ENCODE measurements around the gene BCLAF1.

BCLAF1 gene, protein sequence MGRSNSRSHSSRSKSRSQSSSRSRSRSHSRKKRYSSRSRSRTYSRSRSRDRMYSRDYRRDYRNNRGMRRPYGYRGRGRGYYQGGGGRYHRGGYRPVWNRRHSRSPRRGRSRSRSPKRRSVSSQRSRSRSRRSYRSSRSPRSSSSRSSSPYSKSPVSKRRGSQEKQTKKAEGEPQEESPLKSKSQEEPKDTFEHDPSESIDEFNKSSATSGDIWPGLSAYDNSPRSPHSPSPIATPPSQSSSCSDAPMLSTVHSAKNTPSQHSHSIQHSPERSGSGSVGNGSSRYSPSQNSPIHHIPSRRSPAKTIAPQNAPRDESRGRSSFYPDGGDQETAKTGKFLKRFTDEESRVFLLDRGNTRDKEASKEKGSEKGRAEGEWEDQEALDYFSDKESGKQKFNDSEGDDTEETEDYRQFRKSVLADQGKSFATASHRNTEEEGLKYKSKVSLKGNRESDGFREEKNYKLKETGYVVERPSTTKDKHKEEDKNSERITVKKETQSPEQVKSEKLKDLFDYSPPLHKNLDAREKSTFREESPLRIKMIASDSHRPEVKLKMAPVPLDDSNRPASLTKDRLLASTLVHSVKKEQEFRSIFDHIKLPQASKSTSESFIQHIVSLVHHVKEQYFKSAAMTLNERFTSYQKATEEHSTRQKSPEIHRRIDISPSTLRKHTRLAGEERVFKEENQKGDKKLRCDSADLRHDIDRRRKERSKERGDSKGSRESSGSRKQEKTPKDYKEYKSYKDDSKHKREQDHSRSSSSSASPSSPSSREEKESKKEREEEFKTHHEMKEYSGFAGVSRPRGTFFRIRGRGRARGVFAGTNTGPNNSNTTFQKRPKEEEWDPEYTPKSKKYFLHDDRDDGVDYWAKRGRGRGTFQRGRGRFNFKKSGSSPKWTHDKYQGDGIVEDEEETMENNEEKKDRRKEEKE

GRCh38 chr6:136289579-136290409 is at the start of gene BCLAF1:
Gene BCLAF1 (minus strand): TSS chr6:136289846. CDS start chr6:136279866, 9,980 bp downstream.
- peak; percentile 97 to 99 for DNase-seq

DNA sequence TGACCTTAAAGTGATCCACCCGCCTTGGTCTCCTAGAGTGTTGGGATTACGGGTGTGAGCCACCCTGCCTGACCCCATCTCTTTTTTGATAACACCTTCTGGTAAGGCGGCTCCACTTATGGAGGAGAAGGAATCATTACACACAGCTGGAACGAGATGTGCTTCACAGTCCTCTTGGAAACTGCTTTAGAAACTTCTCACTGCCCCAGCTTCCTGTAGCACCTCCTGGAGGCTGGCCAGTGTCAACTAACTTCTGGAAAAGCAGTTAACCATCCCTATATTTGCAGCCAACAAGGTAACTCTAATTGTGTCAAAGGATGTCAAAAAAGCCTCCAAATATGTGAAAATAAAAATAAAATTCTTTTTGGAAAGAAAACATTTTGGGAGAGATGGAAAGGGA is 48.8 kb upstream of the BCLAF1 start:
- DNase-seq = no peak

GRCh38 chr6:136337606-136338005 is 48.0 kb upstream of the BCLAF1 start:
- DNase-seq = no peak

DNA sequence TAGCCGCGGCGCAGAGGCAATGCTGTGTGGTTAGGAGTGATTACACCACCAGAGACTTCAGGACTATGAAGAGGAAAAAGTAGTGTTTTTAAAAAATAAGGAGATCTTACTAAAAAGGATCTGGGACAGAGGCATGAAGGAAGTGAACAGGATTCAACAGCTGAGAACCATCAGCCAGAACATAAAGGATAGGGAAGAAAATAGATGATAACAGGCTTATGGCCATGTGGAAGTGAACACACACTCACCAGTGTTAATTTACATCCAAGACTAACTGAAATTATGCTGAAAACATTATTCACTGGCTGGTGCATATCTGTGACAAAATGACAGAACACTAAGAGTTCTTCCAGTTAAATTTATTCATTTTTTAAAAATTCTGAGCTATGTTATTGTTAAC is 47.5 kb upstream of the BCLAF1 start:
- DNase-seq = no peak

GRCh38 chr6:136335736-136336363 is 46.2 kb upstream of the BCLAF1 start:
- DNase-seq = no peak

DNA sequence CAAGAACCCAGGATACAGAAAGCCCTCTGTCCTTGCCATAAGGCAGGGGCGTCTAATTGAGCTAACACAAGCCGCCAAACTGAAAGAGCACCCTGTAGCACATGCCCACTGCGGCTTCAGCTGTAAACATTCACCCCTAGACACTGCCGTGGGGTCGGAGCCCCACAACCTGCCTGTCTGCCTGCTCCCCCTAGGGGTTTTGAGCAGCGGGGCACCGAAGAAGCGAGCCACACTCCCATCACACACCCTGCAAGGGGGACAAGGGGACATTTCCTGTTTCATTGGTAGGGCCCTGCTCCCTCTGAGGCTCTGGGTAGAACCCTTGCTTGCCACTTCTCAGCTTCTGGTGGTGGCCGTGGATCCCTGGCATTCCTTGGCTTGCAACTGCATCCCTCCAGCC is 45.2 kb upstream of the BCLAF1 start:
- DNase-seq = no peak

DNA sequence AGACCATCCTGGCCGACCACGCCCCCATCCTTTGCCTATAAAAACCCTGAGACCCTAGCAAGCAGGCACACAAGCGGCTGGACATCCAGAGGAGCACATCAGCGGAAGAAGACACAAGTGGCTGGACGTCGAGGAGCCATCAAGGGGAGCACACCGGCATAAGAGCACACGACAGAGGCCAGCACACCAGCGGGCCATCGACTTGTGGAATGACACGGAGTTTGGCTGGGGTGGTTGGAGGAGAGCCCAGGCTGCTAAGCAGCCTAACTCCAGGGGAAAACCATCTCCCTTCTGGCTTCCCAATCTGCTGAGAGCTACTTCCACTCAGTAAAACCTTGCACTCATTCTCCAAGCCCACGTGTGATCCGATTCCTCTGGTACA is 44.8 kb upstream of the BCLAF1 start:
- no peak for DNase-seq

GRCh38 chr6:136333824-136334464 is 44.3 kb upstream of the BCLAF1 start:
- no peak for DNase-seq

DNA sequence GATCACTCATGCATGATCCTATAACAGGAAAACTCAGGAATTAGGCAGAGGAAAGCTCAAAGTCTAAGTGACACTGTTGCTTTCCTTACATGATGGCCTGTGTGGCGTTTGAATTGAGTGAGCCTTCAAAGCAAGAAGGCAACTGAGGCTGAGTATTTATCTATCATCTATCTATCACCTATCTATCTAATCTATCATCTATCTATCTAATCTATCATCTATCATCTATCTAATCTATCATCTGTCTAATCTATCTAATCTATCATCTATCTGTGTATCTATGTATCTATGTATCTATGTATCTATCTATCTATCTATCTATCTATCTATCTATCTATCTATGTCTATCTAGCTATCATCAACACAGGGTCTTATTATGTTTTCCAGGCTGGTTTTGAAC is 41.8 kb upstream of the BCLAF1 start:
- DNase-seq = no peak

DNA sequence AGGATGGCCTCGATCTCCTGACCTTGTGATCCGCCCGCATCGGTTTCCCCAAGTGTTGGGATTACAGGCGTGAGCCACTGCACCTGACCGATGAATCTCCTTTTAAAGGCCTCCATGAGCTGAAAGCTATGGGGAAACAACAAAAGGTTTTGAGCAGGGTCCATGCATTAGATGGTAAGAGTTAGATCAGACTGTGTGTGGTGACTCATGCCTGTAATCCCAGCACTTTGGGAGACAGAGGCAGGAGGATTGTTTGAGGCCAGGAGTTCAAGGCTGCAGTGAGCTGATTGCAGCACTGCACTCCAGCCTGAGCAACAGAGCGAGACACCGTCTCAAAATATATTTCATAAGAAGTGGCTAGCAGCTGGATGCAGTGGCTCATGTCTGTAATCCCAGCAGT is 41.0 kb upstream of the BCLAF1 start:
- no peak for DNase-seq

DNA sequence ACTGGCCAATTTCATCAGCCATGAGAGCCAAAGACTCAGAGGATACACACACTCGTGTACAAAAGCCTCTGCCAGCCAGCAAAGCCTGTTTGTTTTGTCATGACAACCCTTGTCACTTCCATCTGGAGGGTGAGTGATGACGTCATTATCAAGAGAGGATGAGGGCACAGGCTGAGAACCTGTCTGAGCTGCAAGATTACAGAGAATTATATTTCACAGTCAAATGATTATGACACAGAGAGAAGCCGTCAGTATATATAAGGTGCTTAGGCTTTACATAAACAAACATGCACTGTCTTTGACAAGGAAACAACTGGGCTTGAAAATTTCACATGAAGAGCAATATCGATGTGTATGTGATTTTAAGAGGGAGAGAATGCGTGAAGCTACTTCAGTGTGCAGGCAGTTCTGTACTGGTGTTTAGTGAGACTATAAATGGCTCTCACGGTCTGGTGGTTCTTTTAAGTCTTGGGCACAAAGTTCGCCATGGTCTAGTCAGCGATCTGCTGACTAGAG is 36.5 kb upstream of the BCLAF1 start:
- DNase-seq = peak; percentile 78 to 87

DNA sequence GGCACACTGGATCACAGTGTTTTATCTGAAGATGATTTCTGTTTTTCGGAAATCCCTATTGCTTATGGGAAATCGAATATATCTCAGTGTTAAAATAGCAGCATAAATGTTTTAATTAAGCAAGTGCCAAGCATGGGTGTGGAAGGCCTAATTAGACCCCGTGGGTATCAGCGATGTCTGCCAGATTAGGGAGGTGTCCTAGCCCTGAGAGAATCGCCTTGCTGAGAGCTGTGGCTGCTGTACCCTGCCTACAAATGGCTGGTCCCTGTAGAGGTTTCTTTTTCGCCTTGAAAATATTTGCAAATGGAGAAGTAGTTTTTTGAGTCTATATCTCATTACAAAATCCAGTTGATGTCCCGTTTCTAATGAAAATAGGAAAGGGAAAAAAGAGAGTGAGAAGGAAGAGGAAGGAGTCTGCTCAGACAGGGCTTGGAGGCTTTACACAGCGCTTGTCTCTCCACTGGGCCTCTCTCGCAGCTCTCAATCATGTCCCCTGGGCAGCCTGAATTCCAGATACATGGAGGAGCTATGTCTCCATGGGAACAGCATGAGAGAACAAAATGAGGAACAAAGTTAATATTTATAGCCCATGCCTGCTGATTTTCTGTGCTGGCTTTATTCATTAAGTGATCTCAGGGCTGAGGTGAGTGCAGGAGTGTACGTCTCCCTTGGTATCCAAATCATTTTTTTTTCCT is 35.2 kb upstream of the BCLAF1 start:
- no peak for DNase-seq

DNA sequence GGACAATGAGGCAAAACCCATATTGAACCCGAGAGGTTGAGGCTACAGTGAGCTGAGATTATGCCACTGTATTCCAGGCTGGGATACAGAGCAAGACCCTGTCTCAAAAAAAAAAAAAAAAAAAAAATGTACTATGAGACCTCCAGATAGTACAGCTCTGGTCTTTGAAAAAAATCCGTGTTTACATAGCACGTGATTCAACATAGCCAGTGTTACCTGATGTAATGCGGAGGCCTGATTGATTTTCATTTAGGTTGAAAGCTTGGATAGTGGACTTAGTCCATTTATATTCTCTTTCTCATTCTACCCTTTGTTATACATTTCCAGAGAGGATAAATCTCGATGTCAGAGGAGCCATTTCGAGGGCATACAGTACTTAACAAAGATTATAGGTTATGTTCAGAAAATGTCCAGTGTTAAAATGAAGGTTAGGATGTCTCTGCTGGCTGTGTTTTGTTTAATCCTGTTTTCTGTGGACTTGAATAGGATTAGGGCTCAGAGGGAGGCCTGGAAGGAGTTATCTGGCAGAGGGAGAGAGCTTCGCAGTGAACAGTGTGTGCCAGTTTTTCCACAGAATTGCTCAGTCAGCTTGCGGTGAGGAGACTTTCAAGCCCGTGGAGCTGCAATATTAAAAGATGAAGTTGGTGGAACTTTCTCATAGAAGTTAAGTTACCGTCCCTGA is 33.9 kb upstream of the BCLAF1 start:
- DNase-seq = no peak

- DNase-seq = no peak
Measured at GRCh38 chr6:136319732-136320131, 30.1 kb upstream of the BCLAF1 start.

DNA sequence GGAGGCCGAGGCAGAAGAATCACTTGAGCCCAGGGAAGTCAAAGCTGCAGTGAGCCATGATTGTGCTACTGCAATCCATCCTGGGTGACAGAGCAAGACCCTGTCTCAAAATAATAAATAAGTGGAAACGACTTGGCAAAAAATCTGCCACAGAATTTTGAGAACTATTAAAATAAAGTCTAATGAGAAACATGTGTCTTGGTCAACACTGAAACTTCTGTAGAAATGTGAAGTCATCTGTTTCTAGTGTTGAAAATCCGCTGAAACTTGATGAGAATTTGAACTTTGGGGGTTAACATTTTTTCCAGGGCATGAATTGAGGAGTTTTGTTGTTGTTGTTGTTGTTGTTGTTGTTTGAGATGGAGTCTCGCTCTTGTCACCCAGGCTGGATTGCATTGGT is 29.0 kb upstream of the BCLAF1 start:
- no peak for DNase-seq

DNA sequence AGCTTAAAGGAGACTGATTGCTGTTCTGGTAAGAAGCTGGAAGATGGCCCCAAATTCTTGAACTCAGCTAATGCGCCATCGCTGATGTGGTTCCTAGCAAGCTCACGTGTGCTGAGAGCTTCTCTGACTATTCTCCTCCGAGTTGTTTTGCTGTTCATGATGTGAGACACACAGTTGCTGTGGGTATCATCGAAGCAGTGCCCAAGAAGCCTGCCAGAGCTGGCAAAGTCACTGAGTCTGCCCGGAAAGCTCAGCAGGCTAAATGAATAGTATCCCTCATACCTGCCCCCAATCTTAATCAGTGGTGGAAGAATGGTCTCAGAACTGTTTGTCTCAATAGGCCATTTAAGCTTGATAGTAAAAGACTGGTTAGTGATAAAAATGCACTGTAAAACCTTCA is 28.3 kb upstream of the BCLAF1 start:
- no peak for DNase-seq

DNA sequence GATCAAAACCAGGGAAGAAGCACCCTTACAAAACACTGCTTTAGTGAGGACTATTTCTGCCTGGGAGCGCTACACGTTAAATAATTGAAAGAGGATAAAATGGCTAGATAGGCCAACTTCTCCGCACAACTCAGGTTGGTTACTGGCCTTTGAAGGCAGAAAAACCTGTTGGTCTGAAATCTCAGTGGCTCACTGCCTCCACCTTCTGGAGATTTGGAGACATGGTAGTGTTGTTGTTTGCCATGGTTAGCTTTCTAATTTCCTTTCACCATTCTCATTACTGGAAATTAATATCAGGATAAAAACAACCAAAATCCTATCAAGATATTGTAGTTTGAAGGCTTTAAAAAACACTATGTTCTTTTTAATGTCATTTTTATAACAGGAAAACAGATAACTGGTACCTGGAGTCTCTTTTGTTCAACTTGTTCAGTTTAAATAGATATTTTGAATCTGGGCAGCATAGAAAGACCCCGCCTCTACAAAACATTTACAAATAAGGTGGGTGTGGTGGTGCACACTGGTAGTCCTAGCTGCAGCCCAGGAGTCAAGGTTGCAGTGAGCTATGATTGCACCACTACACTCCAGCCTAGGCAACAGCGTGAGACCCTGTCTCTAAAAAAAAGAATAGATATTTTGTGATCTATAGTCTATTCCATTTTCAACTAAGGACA is 27.5 kb upstream of the BCLAF1 start:
- peak; percentile 74 to 87 for DNase-seq

GRCh38 chr6:136315594-136315993 is 25.9 kb upstream of the BCLAF1 start:
- no peak for DNase-seq

- DNase-seq = no peak
Measured at GRCh38 chr6:136312975-136313374, 23.3 kb upstream of the BCLAF1 start.

- DNase-seq = no peak
Measured at GRCh38 chr6:136309729-136310311, 20.2 kb upstream of the BCLAF1 start.
